RKO (cell line): ENCODE measurements around the gene FPGS.
"Not testable (repeated sequence)": the region's sequence is repeated elsewhere in the genome, so short reads cannot be mapped to it uniquely, and the experiment has no call there.

Source experiments
- DNase-seq: peaks from one replicate; pipeline ENCODE4 v3.0.0-alpha.2; 2016; ENCODE audit warnings: low spot score

The FPGS gene

DNA sequence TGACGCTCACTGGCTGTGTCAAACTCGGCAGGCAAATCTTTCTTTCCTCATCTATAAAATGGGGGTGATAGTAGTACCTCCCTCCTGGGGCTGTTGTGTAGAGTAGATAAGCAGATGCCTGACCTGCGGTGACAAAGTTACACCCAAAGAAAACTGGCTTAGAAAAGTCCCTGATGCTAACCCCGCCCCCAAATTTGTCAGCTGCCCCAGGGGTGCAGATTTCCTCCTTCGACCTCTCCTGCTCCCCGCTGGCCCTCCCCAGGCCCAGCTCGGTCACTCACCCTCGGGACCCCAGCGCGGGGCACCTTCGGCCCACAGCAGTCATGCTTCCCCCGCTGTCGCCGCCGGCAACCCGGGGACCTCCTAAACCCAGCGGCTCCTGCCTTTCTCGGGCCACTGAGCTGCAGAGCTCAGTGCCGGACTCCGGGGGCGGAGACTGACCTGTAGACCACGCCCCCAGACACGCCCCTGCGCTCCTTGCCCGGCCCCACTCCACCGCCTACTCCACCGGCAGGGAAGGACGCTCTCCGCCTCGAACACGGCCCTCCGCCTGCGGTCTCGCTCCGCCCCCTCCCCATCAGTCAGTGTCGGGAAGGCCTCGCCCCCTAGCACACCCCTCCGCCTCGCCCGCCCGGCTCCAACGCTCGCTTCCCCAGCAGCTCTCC is 31.6 kb upstream of the FPGS start:
- peak; percentile 99 for DNase-seq

DNA sequence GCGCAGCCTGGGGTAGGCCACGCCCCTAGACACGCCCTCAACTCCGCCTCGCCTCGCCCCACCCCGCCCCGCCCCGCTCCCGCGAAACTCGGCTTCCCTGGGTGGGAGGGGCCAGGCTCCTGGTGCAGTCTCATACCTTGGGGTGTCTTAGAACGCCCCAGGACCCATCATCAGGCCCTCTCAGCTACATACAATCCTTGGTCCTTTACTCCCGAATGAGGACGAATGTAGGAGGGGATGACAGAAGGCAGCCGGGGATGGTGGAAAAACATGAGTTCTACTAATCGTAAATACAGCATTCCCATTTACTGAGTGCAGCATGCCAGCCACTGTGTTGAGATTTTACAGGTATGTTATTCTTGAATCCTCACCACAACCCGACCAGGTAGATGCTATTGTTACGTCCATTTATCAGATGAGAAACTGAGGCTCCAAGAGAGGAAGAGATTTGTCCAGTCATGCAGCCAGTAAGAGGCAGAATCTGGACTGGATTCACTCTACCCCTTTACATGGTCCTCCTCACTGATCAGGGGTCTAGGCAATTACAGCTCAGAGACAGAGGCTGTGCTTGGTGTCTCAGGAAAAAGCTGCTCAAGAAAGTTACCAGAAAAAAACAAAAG is 31.0 kb upstream of the FPGS start:
- no peak for DNase-seq

DNA sequence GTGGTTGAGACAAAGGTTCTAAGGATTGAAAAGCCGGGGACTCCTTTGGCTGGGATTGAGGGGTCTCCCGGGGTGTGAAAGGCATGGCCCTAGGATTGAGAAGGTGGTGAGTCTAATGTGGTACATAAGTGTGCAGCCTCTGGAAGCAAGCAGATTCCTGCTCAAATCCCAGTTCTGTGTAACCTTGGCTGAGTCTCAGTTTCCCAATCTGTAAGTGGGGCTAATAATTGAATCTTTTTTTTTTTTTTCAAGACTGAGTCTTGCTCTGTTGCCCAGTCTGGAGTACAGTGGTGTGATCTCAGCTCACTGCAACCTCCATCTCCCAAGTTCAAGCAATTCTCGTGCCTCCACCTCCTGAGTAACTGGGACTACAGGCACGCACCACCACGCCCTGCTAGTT is 30.1 kb upstream of the FPGS start:
- DNase-seq, result no peak

DNA sequence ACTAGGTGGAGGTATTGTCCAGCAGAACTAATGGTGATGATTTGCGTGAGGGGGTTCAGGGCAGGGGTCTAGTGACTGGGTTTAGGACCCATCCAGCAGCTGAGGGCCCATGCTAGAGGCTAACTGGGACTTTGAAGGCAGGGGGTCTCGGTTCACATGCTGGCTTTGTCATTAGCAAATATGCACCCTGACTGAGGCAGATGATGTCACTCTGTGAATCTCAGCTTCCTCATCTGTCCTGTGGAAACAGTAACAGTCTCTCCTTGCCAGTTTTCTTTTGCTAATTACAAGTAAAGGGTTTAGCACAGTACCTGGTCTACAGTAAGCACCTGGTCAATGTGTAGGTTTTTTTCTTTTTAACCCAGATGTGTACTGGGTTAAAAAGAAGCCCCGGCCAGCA is 29.4 kb upstream of the FPGS start:
- DNase-seq, result no peak

DNA sequence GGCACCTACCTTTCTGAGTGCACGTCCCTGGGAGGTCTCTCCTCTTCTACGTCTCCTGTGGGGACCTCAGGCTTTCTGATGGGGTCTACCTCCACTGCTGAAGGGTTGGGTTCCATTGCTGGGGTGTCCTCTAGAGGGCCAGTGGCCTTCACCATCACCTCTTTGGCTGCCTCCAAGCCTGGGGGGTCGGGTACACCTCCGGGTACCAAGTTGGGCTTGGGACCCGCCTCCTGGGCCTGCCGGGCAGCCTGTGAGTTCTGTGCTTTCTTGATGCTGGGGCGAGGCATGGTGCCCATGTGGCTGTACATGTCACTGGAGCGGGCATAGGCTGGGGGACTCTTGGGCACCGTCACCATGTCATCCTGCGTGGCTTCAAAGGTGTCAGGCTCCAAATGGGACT is 28.7 kb upstream of the FPGS start:
- no peak for DNase-seq

DNA sequence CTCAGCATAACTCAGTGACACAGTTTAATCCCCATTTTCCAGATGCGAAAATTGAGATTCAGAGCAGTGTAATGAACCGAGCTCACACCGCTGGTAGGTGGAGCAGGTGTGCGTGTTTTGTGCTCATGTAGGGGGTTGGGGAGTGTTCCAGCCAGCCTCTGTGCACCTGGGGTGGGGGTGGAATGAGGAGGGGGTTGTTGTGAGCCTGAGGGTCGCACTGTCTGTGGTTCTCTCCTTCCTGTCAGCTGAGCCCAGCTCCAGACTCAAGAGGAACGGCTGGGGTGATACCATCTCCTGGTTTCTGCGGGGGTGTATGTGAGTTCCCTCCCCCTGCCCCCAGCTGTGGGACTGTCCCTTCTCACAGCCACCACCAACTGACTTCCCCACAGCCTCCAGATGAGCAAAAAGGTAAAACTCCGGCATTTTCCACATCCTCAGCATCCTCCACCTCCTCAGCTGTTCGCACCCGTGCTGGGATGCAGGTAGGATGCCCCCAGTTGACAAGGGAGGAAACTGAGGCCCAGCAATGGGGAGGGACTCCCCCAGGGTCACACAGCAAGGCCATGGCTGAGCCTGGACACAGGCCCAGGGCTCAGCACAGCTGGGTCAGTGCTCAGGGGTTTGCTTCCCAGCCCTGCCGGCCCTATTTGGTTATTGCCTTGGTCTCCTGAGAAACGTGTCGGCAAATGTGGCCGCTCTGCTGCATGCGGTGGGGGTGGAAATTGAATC is 26.3 kb upstream of the FPGS start:
- DNase-seq, result no peak

DNA sequence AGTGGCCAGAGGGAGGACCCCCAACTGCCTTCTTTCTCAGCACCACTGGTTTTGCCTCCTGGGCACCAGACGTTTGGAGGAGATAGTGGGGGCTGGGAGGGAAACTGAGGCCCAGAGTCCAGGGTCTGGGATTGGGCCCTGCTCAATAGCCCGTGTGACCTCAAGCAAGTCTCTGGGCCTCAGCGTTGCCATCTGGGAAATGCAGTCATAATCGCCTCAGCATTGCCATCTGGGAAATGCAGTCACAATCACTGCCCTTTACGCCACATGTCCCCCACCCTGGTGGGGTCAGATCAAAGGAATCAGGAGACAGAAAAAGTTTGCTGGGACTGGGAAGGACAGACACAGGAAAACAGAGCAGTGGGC is 25.8 kb upstream of the FPGS start:
- no peak for DNase-seq

DNA sequence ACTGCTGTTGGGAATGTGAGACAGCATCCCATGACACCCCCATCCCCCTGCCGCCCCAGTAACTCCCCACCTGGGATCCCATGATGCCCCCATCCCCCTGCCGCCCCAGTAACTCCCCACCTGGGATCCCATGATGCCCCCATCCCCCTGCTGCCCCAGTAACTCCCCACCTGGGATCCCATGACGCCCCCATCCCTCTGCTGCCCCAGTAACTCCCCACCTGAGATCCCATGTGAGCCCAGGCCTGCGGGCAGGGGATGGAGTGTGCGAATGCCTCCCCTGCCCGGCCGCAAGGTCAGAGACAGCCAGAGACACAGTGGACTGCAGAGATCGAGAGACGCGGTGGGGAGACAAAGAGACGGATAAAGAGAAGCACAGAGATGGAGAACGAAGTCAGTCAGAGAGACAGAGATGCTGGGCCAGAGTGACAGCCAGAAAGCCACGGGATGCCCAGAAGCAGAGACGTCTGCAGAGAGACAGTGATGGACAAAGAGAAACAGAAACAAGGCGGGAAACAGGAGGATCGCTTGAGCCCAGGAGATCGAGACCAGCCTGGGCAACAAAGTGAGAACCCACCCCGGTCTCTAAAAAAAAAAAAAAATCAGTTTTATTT is 25.2 kb upstream of the FPGS start:
- no peak for DNase-seq

DNA sequence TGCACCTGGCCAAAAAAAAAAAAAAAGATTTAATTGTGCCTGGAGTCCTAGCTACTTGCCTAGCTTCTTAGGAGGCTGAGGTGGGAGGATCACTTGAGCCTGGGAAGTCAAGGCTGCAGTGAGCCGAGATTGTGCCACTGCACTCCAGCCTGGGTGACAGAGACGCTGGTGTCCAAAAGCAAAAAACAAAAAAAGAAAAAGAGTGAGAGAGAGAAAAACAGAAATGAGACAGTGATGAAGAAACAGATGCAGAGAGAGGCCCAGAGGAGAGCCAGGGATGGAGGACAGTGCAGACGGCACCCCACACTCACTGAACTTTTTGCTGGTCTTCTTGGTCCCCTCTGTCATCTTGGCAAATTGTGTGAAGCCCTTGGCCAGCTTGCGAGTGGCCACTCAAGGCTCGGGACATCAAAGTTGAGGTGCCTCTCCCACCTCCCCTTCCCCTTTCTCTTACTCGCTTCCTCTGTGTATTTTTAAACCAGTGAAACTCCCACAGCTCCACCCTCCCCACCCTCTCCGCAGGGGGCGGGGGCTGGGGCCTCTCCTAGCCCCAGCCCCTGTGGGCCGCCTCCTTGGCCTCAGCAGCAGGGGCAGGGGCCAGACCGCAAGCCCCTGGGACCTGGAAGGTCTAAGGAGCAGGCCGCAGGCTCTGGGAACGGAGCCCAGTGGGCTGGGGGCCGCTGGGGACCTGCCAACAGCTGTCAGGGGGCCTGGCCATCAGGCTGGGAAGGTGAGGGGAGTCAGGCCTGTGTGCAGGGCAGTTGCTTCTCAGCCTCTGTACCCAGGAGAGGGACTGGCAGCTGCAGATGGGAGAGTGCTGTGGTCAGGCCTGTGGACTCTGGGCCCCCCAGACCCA is 24.2 kb upstream of the FPGS start, which contains the start of gene SH2D3C:
Gene SH2D3C (minus strand): TSS at position 387 of the 856 bp plus-strand sequence. CDS start 39 bp downstream, at position 348.
- no peak for DNase-seq

DNA sequence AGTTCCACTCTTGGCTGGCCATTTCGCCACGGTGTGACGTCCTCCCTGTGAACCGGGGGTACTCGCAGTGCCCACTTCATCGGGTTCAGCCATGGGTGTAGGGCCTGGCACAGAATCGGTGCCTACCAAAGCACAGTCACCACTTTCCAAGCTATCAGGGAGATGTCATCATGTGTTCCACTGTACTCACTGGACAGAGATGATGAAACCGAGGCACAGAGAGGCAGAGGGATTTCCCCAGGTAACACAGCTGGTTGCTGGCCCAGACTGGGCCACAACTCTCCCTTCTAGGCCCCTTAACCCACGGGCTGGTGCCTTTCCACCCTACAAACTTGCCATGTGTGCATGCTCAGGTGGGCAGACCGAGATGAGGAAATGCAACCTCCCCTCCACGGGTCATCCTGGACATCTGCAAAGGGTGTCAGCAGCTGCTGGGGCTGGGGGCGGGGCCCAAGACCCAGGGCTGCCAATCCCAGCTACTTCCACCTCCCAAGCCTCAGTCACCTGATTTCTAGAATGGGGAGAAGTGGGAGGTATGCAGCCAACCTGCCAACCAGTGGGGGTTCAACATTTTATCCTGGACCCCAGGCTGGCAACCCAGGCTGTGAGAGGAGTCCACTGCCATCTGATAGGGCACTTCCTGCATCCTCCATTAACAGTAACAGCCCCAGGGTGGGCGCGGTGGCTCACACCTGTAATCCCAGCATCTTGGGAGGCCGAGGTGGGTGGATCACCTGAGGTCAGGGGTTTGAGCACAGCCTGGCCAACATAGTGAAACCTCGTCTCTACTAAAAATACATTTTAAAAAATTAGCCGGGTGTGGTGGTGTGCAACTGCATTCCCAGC is 23.3 kb upstream of the FPGS start:
- DNase-seq, result no peak

DNA sequence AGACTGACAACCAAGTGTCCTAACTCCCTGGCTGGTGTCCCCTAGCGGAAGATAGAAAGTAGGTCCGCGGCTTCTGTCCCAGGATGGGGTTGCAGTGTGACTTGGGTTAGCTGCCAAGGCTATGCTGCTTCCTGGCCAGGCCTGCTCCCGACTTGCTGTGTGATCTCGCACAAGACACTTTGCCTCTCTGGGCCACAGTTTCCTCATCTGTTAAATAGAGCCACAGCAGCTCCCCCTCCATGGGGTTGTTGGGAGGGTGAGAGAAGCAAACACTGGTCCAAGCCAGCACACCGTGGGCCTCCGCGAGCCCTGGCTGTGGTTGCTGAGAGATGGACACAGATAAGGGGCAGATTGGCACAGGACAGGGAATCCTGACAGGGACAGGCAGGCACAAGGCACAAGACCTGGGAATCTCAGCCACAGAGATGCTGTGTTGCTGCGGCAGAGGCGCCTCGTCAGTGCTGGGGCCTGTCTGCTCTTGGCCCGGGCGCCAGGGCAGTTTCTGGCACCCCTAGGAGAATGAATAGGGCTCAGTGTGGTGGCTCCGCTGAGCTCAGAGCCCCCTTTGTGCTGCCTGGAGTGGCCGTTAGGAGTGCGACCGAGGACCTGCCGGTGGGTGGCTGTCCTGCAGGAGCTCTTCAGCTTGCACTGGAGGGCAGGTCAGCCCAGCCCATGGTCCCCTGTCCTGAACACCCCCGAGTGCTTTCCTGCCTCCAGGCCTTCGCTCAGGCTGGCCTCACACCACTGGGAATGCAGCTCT is 22.4 kb upstream of the FPGS start:
- DNase-seq, result no peak

DNA sequence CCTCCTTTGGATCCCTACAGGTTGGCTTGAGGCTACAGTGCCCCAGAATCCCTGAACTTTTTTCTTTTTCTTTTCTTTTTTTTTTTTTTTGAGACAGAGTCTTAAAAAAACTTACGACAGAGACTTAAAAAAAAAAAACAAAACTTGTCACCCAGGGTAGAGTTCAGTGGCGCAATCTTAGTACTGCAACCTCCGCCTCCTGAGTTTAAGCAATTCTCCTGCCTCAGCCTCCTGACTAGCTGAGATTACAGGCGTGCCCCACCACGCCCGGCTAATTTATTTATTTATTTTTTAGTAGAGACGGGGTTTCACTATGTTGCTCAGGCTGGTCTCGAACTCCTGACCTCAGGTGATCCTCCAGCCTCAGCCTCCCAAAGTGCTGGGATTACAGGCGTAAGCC is 21.8 kb upstream of the FPGS start:
- DNase-seq, result not testable (repeated sequence)

DNA sequence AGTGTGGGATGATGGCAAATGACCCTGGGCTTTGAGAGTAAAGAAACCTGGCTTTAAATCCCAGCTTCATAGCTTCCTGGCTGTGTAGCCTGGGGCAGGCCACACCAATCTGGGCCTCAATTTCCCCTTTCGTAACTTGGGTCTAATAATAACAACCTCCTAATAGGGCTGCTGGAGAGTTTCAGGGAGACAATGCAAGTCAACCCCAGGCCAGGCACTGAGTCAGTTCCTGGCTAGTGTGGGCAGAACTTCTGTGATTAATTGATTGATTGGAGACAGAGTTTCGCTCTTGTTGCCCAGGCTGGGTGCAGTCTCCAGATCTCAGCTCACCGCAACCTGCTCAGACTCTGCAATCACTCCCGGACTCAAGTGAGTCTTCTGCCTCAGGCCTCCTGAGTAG is 20.9 kb upstream of the FPGS start:
- no peak for DNase-seq

DNA sequence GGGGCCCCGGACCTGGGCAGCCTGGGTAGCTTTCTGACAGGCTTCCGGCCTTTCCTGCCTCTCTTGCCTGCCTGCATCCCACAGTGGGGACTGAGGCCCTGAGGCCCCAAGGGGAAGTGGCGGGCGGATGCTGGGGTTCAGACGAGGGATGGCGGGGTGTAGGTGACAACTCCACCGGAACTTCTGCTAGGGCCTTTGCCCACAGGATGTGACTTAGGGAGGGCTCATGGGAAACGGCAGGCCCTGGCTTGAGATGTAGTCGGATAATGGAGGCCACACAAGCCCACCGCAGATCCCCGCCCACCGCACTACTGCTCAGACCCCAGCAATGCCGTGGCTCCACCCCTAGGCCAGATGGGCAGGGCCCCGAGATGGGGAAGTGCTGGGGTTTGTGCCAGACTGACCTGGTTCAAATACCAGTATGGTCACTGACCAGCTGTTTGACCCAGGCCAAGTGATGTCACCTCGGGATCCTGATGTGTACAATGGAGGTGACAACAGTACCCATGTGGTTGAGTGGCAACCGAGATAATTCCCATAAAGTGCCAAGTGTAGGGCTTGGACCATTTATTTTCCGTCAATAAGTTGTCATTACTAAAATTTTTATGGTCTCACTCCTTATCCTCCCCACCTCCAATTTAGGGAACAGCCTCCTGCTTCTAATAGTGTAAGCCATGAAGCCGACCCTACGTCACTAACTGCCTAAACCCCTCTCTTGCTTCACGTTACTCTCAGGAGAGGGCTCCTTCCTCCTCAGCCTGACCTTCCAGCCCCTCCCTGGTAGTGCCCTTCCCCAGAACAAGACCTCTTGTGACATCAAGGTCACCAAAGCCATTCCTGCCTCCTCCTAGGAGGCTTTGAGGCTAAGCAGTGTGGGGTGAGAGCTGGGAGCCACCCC is 19.3 kb upstream of the FPGS start:
- no peak for DNase-seq

DNA sequence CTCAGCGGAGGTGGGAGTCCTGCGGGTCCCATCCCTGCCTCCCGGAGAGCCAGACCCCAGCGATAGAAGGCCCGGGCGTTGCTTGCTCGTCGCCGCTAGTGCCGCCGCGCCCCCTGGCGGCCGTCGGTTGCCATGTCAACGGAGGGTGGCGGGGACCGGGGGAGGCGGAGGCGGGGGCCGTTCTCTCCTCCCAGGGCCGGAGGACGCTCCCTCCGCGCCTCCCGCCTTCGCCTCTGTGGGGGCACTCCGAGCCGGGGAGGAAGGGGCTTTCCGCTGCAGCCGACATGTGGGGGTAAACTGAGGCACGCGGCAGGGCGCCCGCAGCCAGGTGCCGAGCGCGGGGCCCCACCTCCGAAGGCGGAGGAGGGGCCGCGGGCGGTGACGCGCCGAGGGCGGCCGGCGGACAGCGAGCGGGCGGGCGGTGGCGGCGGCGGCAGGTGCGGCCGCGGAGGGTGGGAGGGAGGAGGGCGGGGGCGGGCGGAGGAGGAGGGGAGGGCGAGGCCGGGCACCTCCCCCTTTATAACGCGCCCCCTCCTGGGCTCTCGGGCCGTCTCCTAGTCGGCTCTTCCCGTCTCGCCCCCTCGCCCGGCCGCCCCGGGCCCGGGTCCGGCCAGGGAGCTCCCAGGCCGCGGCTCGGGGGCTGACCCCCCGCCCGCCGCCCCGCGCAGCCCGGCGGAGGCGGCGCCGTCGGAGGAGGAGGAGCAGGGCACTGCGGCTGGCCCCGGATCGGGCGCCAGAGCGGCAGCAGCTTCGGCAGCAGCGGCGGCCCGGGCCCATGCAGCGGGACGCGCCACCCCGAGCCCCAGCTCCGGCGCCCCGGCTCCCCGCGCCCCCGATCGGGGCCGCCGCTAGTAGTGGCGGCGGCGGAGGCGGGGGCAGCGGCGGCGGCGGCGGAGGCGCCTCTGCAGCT is 17.4 kb upstream of the FPGS start:
- peak; percentile 87 for DNase-seq

DNA sequence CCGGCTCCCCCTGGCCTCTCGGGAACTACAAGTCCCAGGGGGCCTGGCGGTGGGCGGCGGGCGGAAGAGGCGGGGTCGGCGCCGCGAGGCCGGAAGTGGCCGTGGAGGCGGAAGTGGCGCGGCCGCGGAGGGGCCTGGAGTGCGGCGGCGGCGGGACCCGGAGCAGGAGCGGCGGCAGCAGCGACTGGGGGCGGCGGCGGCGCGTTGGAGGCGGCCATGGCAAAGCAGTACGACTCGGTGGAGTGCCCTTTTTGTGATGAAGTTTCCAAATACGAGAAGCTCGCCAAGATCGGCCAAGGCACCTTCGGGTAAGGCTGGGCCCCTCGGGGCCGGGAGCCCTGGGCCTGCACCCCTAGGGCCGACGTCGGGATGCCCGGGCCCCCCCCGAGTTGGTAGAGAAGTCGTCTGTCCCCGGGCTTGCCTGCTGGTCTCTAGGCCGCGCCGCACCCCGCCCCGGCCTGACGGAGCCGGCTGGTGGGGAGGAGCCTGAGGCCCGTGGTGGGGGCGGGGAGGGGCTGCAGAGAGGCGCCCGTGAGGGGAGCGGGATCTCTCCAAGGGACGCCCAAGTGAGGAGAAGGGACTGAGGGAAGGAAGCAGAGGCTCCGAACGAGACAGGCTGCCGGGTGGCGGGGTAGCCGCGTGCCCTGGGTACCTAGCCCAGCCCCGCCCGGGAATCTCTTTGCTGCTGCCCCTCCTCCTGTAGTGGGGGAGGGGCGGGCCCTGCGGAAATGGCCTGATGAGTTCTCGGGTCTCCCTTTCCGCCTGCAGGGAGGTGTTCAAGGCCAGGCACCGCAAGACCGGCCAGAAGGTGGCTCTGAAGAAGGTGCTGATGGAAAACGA is 16.5 kb upstream of the FPGS start, which contains the start of gene CDK9:
Gene CDK9 (plus strand): TSS at position 102 of the 840 bp plus-strand sequence. CDS start 115 bp downstream, at position 217.
- DNase-seq, result peak; percentile 97

DNA sequence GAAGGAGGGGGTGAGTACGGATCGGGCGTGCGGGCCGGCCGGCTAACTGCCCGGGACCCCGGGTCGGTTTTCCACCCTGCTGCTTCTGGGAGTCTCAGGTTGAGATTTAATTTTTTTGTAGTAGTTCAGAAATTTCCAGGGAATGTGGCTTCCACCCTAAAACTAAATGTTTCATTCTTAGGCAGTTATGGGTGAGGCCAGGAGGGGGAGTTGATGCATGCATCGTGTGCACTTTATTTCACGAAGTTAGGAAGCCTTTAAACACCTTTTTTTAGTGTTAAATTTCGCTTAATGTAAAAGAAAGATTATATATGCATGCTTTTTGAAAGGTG is 15.9 kb upstream of the FPGS start:
- peak; percentile 53 for DNase-seq
